Endodermal cell (in vitro differentiated cells): ENCODE measurements around the gene LYSMD2. TPM values are rescaled to one million over a fixed set of nuclear protein-coding genes. Genes with fewer than 3 reads are reported as not detected.

Experiments
- DNase-seq: peaks from one replicate; pipeline ENCODE4 v3.0.0-alpha.2; 2017
- H3K27ac ChIP-seq: 2 replicates; pipeline ENCODE4 v1.5.1; 2013; ENCODE audit warnings: mild to moderate bottlenecking, low read depth, low read length, moderate library complexity
- H3K27me3 ChIP-seq: 2 replicates; pipeline ENCODE4 v1.6.1; 2013; ENCODE audit warnings: mild to moderate bottlenecking, low read length, moderate library complexity; ENCODE audit not compliant: insufficient read depth, control insufficient read depth, poor library complexity, severe bottlenecking
- H3K36me3 ChIP-seq: 2 replicates; pipeline ENCODE4 v1.7.0; 2013; ENCODE audit warnings: mild to moderate bottlenecking, low read length, moderate library complexity; ENCODE audit not compliant: control insufficient read depth, insufficient read depth
- H3K4me1 ChIP-seq: one replicate; pipeline ENCODE4 v1.7.0; 2013; ENCODE audit warnings: low read length; ENCODE audit not compliant: control insufficient read depth, insufficient read depth
- H3K4me3 ChIP-seq: 2 replicates; pipeline ENCODE4 v1.5.1; 2013; ENCODE audit warnings: mild to moderate bottlenecking, low read length, moderate library complexity
- H3K9ac ChIP-seq: 2 replicates; pipeline ENCODE4 v1.6.1; 2013; ENCODE audit warnings: mild to moderate bottlenecking, low read length, moderate library complexity; ENCODE audit not compliant: poor library complexity, severe bottlenecking; ENCODE audit errors: extremely low read depth
- H3K9me3 ChIP-seq: 2 replicates; pipeline ENCODE4 v1.6.1; 2013; ENCODE audit warnings: mild to moderate bottlenecking, low read length, moderate library complexity; ENCODE audit not compliant: control insufficient read depth
- H3K27ac Mint-ChIP-seq: 2 replicates; pipeline ENCODE4 v1.8.0; 2020; ENCODE audit warnings: mixed read lengths
- H3K27me3 Mint-ChIP-seq: 2 replicates; pipeline ENCODE4 v1.8.0; 2021; ENCODE audit warnings: mild to moderate bottlenecking, mixed read lengths; ENCODE audit not compliant: insufficient read depth
- H3K36me3 Mint-ChIP-seq: 2 replicates; pipeline ENCODE4 v1.8.0; 2020; ENCODE audit warnings: low read depth, mixed read lengths
- H3K4me1 Mint-ChIP-seq: 2 replicates; pipeline ENCODE4 v1.8.0; 2020; ENCODE audit warnings: mixed read lengths
- H3K4me3 Mint-ChIP-seq: 2 replicates; pipeline ENCODE4 v1.8.0; 2020; ENCODE audit warnings: mild to moderate bottlenecking, moderate library complexity, mixed read lengths
- H3K9me3 Mint-ChIP-seq: 2 replicates; pipeline ENCODE4 v1.8.0; 2020; ENCODE audit warnings: mild to moderate bottlenecking, mixed read lengths
- CTCF ChIP-seq: fragments of 200-600 bp; sonication (generic); conservative IDR thresholded peaks from 2 replicates; pipeline ENCODE4 v1.5.0; 2021; ENCODE audit warnings: antibody characterized with exemption, mild to moderate bottlenecking
- WGBS, 2 experiments: methylation state at CpG; one replicate each; pipeline versions ENCODE4 v1.1.5 to v1.1.7; 2013; ENCODE audit warnings: missing lambda C conversion rate in 2 of 2, mixed read lengths in 1 of 2; ENCODE audit not compliant: insufficient coverage in 1 of 2, insufficient read length in 1 of 2; 5-methylcytosine and 5-hydroxymethylcytosine counted together
- total RNA-seq, 2 donors: library from RNA; stranded (reverse); fragmentation: NEBNext Ultra II Directional in 1 of 2; extraction: Animal tissue kit (Norgen Biotek cat#: 25700) in 1 of 2; gene quantifications; 2 replicates in 1 of 2; 3 replicates in 1 of 2; pipeline ENCODE4 v1.2.1, GENCODE V29; 2021

Gene LYSMD2
- total RNA-seq, 2 donors from 2014 or later = 0.80 to 1.5 TPM

GRCh38 chr15:51692154-51692553, 45.3 kb downstream of the LYSMD2 start:
- Histone ChIP-seq H3K9me3 (no peaks in the 10 kb centered on the region), H3K4me1 (no peaks in the 10 kb centered on the region), H3K9ac (no peak overlapping the region), H3K27me3 (no peaks in the 10 kb centered on the region), H3K27ac (no peak overlapping the region), H3K36me3 (no peaks in the 10 kb centered on the region), H3K4me3 (no peak overlapping the region)
- Mint-ChIP-seq H3K36me3 (peaks cover 5% of the 10 kb centered on the region), H3K27ac (no peak overlapping the region), H3K27me3 (no peaks in the 10 kb centered on the region), H3K4me1 (no peaks in the 10 kb centered on the region), H3K9me3 (no peaks in the 10 kb centered on the region), H3K4me3 (no peak overlapping the region)
- DNase-seq = no peak
- WGBS, 2 experiments = 73 to 82% methylated on average over 1 to 3 of the region's 3 CpGs
- no peak for TF ChIP-seq CTCF

- Mint-ChIP-seq H3K27me3 (no peaks in the 10 kb centered on the region), H3K4me1 (no peaks in the 10 kb centered on the region), H3K9me3 (no peaks in the 10 kb centered on the region), H3K4me3 (no peak overlapping the region), H3K27ac (no peak overlapping the region), H3K36me3 (peaks cover 3% of the 10 kb centered on the region)
- no peaks in the 10 kb centered on the region for H3K27me3 ChIP-seq
- no peak overlapping the region for H3K9ac ChIP-seq
- no peaks in the 10 kb centered on the region for H3K4me1 ChIP-seq
- no peak overlapping the region for H3K4me3 ChIP-seq
- 80 to 88% methylated on average over 1 to 2 of the region's 2 CpGs for WGBS, 2 experiments
- no peak overlapping the region for H3K27ac ChIP-seq
- H3K36me3 ChIP-seq = no peaks in the 10 kb centered on the region
- peak; percentile 55 for TF ChIP-seq CTCF
- H3K9me3 ChIP-seq = no peaks in the 10 kb centered on the region
- DNase-seq = no peak
Measured at GRCh38 chr15:51688863-51689262, 48.6 kb downstream of the LYSMD2 start.

GRCh38 chr15:51687565-51687964, 49.9 kb downstream of the LYSMD2 start:
- H3K27ac Mint-ChIP-seq = no peak overlapping the region
- no peaks in the 10 kb centered on the region for H3K36me3 ChIP-seq

More at GRCh38 chr15:51687565-51687964, 49.9 kb downstream of the LYSMD2 start:
- 0% methylated on average over 1 of the region's 1 CpG; no CpG with 5 or more reads in 1 of the 2 experiments for WGBS, 2 experiments
- TF ChIP-seq CTCF = no peak
- no peaks in the 10 kb centered on the region for H3K9me3 ChIP-seq
- H3K36me3 Mint-ChIP-seq = no peaks in the 10 kb centered on the region
- no peak overlapping the region for H3K4me3 ChIP-seq
- H3K27ac ChIP-seq = no peak overlapping the region
- no peaks in the 10 kb centered on the region for H3K4me1 Mint-ChIP-seq
- H3K27me3 Mint-ChIP-seq = no peaks in the 10 kb centered on the region
- no peaks in the 10 kb centered on the region for H3K9me3 Mint-ChIP-seq
- H3K4me1 ChIP-seq = no peaks in the 10 kb centered on the region
- no peak for DNase-seq
- H3K27me3 ChIP-seq = no peaks in the 10 kb centered on the region
- no peak overlapping the region for H3K9ac ChIP-seq
- H3K4me3 Mint-ChIP-seq = no peak overlapping the region
